HG02678 (cell line): ENCODE data around the gene SLC39A1.

Experiments used
- ATAC-seq: cut with Tn5 transposase; IDR thresholded peaks from one replicate; pipeline ENCODE4 v1.9.1; 2021; ENCODE audit warnings: mild to moderate bottlenecking, moderate library complexity; ENCODE audit not compliant: unreplicated experiment

Gene SLC39A1

GRCh38 chr1:153977250-153978240 is 14.2 kb upstream of the SLC39A1 start, which contains the start of gene JTB:
TSS of gene JTB (minus strand) at chr1:153977674. CDS start at chr1:153977252, 422 bp downstream.
- ATAC-seq, result peak; percentile 83

- no peak for ATAC-seq
Observed at GRCh38 chr1:153976819-153977249, 13.5 kb upstream of the SLC39A1 start.

GRCh38 chr1:153973525-153973924 is 10.2 kb upstream of the SLC39A1 start:
- no peak for ATAC-seq

GRCh38 chr1:153973071-153973470 is 9.7 kb upstream of the SLC39A1 start:
- ATAC-seq, result no peak

- ATAC-seq, result no peak
Observed at GRCh38 chr1:153970346-153970745, 7.0 kb upstream of the SLC39A1 start.

GRCh38 chr1:153968972-153969371 is 5.6 kb upstream of the SLC39A1 start:
- ATAC-seq, result no peak

GRCh38 chr1:153968408-153968807 is 5.1 kb upstream of the SLC39A1 start:
- no peak for ATAC-seq

- ATAC-seq, result no peak
Observed at GRCh38 chr1:153968000-153968363, 4.6 kb upstream of the SLC39A1 start.

GRCh38 chr1:153967107-153967999 is 4.0 kb upstream of the SLC39A1 start, which contains the start of gene CREB3L4:
TSS of gene CREB3L4 (plus strand) at chr1:153967902. CDS start at chr1:153968526, 624 bp downstream.
- peak; percentile 74 for ATAC-seq

GRCh38 chr1:153963850-153964331 is 554 bp upstream of the SLC39A1 start:
- ATAC-seq, result no peak

GRCh38 chr1:153962088-153963029 is 978 bp downstream of the SLC39A1 start:
- ATAC-seq, result no peak

GRCh38 chr1:153961421-153961820 is 1.9 kb downstream of the SLC39A1 start:
- no peak for ATAC-seq

GRCh38 chr1:153960206-153960605 is 3.1 kb downstream of the SLC39A1 start:
- ATAC-seq, result no peak

- ATAC-seq, result no peak
Observed at GRCh38 chr1:153959454-153959853, 3.9 kb downstream of the SLC39A1 start.

- no peak for ATAC-seq
Observed at GRCh38 chr1:153958961-153959260, 4.4 kb downstream of the SLC39A1 start.

GRCh38 chr1:153958111-153958960 is 5.0 kb downstream of the SLC39A1 start, which contains the start of gene CRTC2:
TSS of gene CRTC2 (minus strand) at chr1:153958612. CDS start at chr1:153958497, 115 bp downstream.
- peak; percentile 80 for ATAC-seq

- peak; percentile 12 for ATAC-seq
Observed at GRCh38 chr1:153957744-153958110, 5.6 kb downstream of the SLC39A1 start.

- ATAC-seq, result no peak
Observed at GRCh38 chr1:153956997-153957715, 6.2 kb downstream of the SLC39A1 start.

GRCh38 chr1:153954826-153955225 is 8.5 kb downstream of the SLC39A1 start:
- no peak for ATAC-seq
